Measurements from ENCODE around the gene TNFRSF18.

TNFRSF18 gene

GRCh38 chr1:1226566-1227362 is 20.4 kb upstream of the TNFRSF18 start:
- no peak for DNase-seq

DNA sequence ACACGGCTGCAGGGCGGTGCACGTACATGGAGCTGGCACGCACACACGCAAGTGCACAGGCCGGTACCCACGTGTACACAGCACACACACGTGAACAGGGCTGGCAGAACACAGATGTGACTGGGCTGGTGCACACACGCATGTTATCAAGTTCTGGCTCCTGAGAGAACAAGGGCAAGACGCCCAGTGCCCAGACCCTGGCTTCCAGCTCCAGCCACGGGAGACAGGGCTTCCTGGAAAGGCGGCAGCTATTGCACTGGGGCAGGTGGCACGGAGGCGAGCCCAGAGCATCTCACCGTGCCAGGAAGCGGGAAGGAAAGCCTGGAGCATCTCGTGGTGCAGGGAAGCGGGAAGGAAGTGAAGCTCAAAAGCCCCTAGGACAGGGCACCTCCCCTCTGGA is 19.5 kb upstream of the TNFRSF18 start:
- no peak for DNase-seq

DNA sequence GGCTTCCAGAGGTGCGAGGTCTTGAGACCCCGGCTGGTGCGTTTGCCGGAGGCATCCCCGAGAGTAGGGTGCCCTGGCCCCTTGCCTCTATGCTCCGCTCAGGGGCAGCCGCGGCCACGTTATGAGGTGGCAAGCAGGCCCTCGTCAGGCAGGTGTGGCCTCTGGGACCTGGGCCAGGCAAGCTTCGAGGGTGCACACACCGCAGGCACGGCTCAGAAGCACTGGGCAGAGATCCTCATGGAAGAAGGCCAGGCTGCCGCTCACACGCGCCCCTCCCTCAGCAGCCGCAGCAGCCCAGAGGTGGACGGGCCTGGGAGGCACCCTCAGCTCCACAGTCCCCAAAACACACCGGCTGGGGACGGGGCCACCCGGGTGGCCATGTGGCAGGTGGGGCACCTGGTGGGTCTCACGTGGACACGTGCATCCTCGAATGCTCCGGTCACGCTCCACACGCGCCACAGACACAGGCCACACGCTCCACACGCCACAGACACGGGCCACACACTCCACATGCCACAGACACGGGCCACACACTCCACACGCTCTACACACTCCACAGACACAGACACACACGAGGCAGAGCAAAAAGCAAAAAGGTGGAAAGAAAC is 18.9 kb upstream of the TNFRSF18 start:
- no peak for DNase-seq

DNA sequence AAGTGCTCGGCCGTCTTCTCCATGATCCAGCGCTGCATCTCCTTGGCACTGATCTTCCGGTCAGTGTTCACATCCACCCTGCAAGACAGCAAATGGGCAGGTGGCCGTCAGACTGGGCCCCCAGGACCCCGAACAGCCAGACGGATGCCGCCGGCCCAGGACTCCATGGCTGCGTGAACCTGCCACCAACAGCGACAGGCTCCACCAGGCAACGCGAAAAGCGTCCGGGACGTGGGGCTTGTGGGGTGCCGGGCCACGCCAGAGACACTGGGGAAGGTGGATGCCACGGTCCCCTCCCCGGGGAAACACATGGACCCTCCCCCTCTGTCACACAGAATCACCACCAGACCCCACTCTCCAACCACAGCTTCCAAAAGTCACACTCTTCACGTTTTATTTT is 17.5 kb upstream of the TNFRSF18 start:
- no peak for DNase-seq

DNA sequence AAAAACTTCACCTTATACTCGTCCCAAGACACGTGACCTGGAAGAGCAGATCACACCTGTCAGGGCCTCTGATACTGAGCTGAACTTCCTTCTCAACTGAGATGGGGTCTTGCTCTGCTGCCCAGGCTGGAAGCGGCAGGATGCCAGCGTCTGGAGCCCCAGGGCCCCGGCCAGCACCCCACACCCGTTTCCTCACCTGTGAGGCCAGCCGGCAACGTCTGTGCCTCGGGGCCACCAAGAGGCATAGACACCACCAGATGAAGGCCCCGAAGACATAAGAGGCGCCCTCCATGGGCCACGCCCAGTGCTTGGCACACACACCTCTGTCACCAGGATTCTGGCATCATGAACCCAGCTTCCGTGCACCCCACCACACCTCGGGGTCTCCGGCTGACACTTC is 16.9 kb upstream of the TNFRSF18 start:
- no peak for DNase-seq

DNA sequence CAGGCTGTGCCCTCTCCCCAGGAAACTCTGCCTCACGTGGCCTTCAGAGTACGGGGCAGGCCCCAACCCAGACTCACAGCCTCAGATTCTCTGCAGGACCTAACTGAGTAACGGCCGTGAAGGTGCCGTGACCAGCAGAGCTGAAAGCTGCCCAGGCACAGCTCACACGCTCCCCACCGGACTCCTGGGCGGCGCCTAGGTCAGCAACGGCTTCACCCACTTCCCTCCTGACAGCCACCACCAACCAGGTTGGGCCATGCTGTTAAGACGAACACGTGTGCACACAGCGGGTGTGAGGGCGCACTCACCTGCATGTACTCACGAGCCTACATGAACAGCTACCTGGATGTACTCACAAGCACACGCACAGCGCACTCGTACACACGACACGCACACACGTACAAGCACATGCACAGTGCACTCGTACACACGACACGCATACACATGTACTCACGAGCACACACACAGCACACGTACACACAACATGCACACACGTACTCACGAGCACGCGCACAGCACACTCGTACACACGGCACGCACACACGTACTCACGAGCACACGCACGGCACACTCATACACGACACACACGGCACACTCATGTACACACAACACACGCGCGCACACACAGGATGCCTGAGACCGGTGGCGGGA is 16.3 kb upstream of the TNFRSF18 start:
- DNase-seq, result no peak

DNA sequence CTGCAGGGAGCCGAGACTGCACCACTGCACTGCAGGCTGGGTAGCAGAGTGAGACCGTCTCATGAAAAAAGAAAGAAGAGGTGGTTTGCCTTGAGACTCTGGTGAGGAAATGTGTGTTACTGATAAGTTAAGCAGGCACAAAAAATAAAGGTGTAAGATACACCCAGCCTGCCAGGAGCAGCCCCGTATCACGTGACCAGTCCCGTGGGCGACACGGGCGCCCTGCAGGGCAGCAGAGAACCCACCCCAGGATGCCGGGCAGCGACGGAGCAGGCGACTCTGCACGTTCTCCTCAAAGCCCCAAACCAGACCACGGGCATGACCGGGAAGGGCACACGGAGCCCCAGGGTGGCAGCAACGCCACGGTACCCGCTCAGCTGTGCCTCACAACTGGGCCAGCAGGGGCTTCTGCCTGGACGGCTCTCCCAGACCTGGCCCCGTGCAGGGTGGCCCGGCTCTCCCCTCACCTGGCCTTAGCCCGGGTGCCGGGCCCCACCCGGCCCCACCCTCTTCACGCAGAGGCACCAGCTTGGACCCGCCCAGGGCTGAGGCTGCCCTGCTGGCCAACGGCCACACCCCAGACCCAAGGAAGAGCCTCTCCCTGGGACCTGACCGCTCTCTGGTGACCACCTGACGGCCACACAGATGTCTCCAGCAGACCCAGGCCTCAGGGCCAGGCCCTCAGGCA is 15.6 kb upstream of the TNFRSF18 start:
- no peak for DNase-seq

GRCh38 chr1:1220197-1220596 is 13.8 kb upstream of the TNFRSF18 start:
- no peak for DNase-seq

- no peak for DNase-seq
Measured at GRCh38 chr1:1219341-1219740, 12.9 kb upstream of the TNFRSF18 start.

- DNase-seq, result no peak
Measured at GRCh38 chr1:1218524-1219200, 12.3 kb upstream of the TNFRSF18 start.

DNA sequence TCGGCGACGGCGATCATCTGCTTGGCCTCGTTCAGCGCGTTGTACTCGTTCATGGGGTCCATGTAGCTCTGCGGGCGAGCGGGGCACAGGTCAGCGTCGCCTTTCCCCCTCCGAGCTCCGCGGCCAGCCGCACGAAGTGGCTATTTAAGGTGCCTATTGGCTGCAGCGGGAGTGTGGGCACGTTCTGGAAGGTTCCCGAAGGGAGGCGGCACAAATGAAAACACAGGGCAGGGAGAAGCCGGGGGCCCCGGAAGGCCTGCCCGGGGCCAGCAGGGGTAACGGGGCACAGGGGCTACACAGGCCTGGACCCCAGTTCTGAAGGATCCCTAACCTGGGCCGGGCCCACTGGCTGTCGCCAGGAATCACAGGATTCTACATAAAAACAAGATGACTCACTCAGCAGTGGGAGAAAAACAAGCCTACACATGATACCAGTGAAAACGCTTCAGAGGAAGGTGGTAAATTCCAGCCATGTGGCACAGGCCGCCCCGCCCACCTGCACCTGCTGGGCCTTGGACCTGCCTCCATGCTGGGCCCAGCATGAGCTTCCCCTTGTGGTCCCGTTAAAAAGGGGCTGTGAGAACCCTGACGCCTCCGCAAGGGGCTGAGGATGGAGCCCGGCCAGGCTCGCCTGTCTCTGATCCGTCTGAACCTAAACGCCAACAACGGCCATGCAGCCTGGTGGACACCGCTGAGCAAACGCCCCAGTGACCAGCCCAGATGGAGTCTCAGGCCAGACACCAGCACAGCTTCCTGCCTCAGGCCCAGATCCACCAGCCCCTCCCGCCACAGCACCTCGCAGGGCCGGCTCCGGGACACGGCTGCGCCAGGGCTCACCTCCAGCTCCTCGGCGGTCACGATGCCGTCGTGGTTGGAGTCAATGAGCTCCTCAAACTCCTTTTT is 11.5 kb upstream of the TNFRSF18 start:
- no peak for DNase-seq

DNA sequence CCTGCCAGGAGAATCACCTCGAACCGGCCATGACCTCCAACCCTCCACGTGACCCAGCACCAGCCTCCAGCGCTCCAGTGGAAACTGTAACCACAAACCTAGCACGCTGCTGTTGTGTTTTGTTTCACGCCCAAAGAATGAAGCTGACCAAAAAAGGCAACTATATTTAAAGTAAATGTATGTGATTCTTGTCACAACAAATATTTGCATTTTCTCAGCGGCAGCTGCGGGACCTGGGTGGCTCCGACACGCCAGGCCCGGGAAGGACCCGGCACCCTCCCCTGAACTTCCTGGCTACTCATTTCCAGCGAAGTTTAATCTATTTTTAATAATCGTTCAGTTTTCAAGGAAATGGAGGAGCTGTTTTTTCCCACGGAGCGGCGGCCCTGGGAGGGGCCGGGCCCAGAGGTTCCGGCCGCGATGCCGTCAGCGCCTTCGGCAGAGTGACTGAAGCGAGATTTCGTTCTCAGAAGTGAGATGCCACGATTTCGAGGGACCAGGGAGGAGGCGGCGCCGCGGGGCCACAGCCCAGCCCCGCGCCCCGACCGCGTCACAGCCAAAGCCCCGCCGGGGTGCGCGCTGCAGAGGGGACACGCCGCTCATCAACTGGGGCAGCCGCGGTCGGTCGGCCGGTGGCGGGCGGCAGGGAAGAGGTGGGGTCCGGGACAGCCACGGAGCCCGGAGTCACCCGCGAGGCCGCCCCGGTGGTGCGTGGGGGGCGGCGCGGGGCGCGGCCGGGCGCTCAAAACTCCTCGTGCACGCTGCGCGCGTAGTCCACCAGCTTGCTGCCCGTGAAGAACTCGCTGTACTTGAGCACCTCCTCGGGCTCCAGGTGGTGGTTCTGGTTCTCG is 10.6 kb upstream of the TNFRSF18 start:
- peak; percentile 37 for DNase-seq

DNA sequence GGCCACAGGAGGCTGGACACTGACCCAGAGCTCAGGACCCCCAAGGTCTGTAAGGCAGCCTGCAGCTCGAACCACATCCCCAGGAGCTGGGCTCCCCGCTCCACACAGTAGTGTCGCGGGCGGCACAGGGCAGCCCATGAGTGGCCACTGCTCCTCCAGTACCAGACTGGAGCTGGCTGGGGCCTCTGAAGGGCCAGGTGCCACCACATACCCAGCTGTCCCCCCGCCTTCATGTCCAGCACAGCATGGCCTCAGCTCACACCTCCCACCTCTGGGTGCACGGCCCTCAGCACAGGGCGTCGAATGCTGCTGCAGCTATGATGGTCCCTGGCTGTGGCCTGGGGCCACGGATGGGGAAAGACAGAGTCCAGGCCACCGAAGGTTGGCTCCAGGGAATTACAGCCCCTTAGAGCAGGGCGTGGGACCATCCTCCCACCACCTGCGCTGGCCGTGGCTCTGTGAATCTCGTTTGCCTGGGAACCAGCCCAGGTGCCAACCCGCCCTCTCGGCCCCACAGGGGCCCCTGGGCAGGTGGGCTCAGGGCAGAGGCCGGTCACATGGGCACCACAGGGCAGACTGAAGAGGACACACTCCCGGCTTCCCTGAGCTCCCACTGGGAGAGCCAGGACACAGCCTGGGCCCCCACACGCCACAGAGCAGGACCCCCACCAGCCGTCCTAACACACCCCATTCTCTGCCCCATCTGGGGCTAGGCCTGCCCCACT is 9.7 kb upstream of the TNFRSF18 start:
- DNase-seq, result no peak

DNA sequence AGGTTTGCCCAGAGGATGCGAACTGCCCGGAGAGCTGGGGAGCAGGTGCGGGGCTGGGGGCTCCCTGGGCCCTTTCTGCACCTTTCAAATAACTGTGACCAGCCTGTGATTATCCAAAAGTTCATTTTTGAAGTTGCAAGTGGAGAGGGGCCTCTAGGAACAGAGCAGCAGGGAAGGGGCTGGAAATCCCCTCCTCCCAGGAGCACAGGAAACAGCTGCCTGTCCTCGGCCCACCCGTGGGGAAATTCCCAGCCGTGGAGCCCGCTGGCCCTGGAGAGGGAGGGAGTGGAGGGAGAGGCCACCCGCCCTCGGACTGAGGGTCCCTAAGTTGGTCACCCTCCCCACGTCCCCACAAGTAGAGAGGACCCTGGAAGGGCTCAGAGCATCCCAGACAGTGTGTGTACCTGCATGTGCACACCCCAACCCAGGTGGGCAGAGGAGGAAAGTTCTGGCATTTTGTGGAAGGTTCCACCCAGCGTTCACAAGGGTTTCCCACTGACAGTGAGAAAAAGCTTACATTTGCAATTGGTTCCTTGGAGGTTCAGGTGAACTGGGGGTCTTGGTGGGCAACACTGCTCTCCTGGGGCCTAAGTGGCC is 8.8 kb upstream of the TNFRSF18 start:
- DNase-seq, result no peak

GRCh38 chr1:1213345-1214265 is 7.2 kb upstream of the TNFRSF18 start, which contains the start of gene TNFRSF4:
Gene TNFRSF4, minus strand, starts transcription at chr1:1214153. Its CDS starts 26 bp downstream, at chr1:1214127.
- DNase-seq, result no peak

- no peak for DNase-seq
Measured at GRCh38 chr1:1212780-1213344, 6.5 kb upstream of the TNFRSF18 start.

DNA sequence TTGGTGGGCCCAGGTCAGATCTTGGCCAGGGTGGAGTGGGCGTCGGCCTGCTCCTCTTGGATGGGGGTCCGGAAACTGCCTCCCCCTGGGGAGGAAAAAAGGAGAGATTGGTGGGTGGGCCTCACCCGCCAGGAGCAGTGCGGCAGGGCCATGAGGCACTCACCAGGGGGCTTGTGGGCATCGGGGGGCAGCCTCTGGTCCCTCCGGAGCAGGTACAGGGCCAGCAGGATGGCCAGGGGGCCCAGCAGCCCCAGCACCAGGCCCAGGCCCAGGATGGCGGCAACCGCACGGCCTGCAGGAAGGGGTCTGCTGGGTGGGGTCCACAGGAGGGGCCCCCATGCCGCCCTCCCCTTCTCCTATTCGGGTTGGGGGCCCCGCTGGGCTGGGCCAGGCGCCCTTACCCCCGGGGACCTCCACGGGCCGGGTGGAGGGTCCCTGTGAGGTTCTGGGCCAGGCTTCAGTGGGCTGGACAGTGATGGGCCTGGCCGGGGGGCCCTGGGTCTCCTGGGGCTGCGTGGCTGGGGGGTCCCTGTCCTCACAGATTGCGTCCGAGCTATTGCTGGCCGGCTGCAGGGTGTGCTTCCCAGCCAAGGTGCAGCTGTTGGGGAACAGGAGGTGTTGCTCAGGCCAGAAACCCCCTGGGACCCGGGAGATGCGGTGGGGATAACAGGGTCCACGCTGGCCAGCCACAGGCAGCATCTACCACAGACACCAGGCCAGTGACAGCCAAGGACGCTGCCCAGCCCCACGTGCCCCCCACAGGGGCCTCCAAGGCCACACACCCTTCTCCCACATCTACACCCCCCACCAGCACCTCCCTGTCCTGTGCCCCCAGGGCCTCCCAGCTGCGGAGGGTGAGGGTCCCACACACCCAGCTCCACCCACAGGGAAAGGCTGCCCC is 5.4 kb upstream of the TNFRSF18 start:
- no peak for DNase-seq
